Neural crest cell (in vitro differentiated cells): ENCODE measurements around the gene TGFBR2. TPM values are rescaled to one million over a fixed set of nuclear protein-coding genes. Genes with fewer than 3 reads are reported as not detected.

ENCODE experiments used
- DNase-seq: peaks from one replicate; pipeline ENCODE4 v3.0.0; 2021; ENCODE audit warnings: low read depth, mixed read lengths, low spot score
- H3K27ac Mint-ChIP-seq: one replicate; pipeline ENCODE4 v1.8.0; 2021; ENCODE audit warnings: mild to moderate bottlenecking, mixed read lengths; ENCODE audit not compliant: unreplicated experiment
- H3K27me3 Mint-ChIP-seq: 2 replicates; pipeline ENCODE4 v1.8.0; 2021; ENCODE audit warnings: low read depth, mild to moderate bottlenecking, mixed read lengths
- H3K36me3 Mint-ChIP-seq: 2 replicates; pipeline ENCODE4 v1.8.0; 2021; ENCODE audit warnings: low read depth, mild to moderate bottlenecking, mixed read lengths
- H3K4me1 Mint-ChIP-seq: 2 replicates; pipeline ENCODE4 v1.8.0; 2021; ENCODE audit warnings: mixed read lengths
- H3K4me3 Mint-ChIP-seq: one replicate; pipeline ENCODE4 v1.8.0; 2021; ENCODE audit warnings: mild to moderate bottlenecking, mixed read lengths
- H3K9me3 Mint-ChIP-seq: 2 replicates; pipeline ENCODE4 v1.8.0; 2021; ENCODE audit warnings: mixed read lengths
- CTCF ChIP-seq: fragments of 200-600 bp; sonication (generic); conservative IDR thresholded peaks from 2 replicates; pipeline ENCODE4 v1.5.0; 2021; ENCODE audit warnings: antibody characterized with exemption, mild to moderate bottlenecking
- total RNA-seq: library from RNA; stranded (reverse); gene quantifications from 2 replicates; pipeline ENCODE4 v1.2.1, GENCODE V29; 2021

Gene TGFBR2
- total RNA-seq, 1 donor from 2014 or later: 8.7 TPM

- Mint-ChIP-seq H3K9me3 (no peaks in the 10 kb centered on the region), H3K27me3 (no peaks in the 10 kb centered on the region), H3K36me3 (peaks cover 18% of the 10 kb centered on the region), H3K27ac (no peak overlapping the region), H3K4me1 (peaks cover 18% of the 10 kb centered on the region), H3K4me3 (no peak overlapping the region)
- no peak for TF ChIP-seq CTCF
- no peak for DNase-seq
Observed at GRCh38 chr3:30646181-30646876, 39.9 kb downstream of the TGFBR2 start.

- Mint-ChIP-seq H3K36me3 (peaks cover 24% of the 10 kb centered on the region), H3K9me3 (no peaks in the 10 kb centered on the region), H3K4me3 (no peak overlapping the region), H3K27ac (no peak overlapping the region), H3K27me3 (no peaks in the 10 kb centered on the region), H3K4me1 (peaks cover 18% of the 10 kb centered on the region)
- no peak for TF ChIP-seq CTCF
- DNase-seq: no peak
Observed at GRCh38 chr3:30646961-30647752, 40.8 kb downstream of the TGFBR2 start.

GRCh38 chr3:30648670-30649357 is 42.4 kb downstream of the TGFBR2 start:
- no peaks in the 10 kb centered on the region for H3K27me3 Mint-ChIP-seq
- peaks cover 18% of the 10 kb centered on the region for H3K4me1 Mint-ChIP-seq
- H3K9me3 Mint-ChIP-seq: no peaks in the 10 kb centered on the region
- peak overlapping the region; percentile 51 for H3K27ac Mint-ChIP-seq
- peaks cover 27% of the 10 kb centered on the region for H3K36me3 Mint-ChIP-seq
- H3K4me3 Mint-ChIP-seq: no peak overlapping the region
- DNase-seq: no peak
- TF ChIP-seq CTCF: no peak

GRCh38 chr3:30649572-30650318 is 43.3 kb downstream of the TGFBR2 start:
- no peak overlapping the region for H3K27ac Mint-ChIP-seq
- DNase-seq: no peak
- H3K36me3 Mint-ChIP-seq: peaks cover 32% of the 10 kb centered on the region
- H3K9me3 Mint-ChIP-seq: no peaks in the 10 kb centered on the region
- TF ChIP-seq CTCF: no peak
- peaks cover 24% of the 10 kb centered on the region for H3K4me1 Mint-ChIP-seq
- H3K27me3 Mint-ChIP-seq: no peaks in the 10 kb centered on the region
- no peak overlapping the region for H3K4me3 Mint-ChIP-seq

- no peak overlapping the region for H3K27ac Mint-ChIP-seq
Observed at GRCh38 chr3:30650348-30650995, 44.1 kb downstream of the TGFBR2 start.

More at GRCh38 chr3:30650348-30650995, 44.1 kb downstream of the TGFBR2 start:
- H3K4me1 Mint-ChIP-seq: peaks cover 28% of the 10 kb centered on the region
- peaks cover 36% of the 10 kb centered on the region for H3K36me3 Mint-ChIP-seq
- DNase-seq: no peak
- no peaks in the 10 kb centered on the region for H3K9me3 Mint-ChIP-seq
- no peak overlapping the region for H3K4me3 Mint-ChIP-seq
- no peaks in the 10 kb centered on the region for H3K27me3 Mint-ChIP-seq
- no peak for TF ChIP-seq CTCF
